Fibroblast of villous mesenchyme (primary cell): ENCODE measurements around the gene SLC17A4. TPM values are rescaled to one million over a fixed set of nuclear protein-coding genes. Genes with fewer than 3 reads are reported as not detected.

ENCODE experiments used
- DNase-seq: peaks from one replicate; pipeline ENCODE4 v3.0.0-alpha.2; 2010; ENCODE audit warnings: low read depth
- H3K4me3 ChIP-seq: 2 replicates; pipeline ENCODE4 v1.5.1; 2011; ENCODE audit warnings: low read depth, mild to moderate bottlenecking, low read length
- CTCF ChIP-seq: IDR thresholded peaks from 2 replicates; pipeline ENCODE4 v1.5.1; 2012; ENCODE audit warnings: low read depth, mild to moderate bottlenecking, low read length; ENCODE audit not compliant: insufficient read depth
- total RNA-seq: library from RNA; depleted of rRNA; stranded (reverse); fragments of >200 nt; gene quantifications from 2 replicates; pipeline ENCODE4 v1.2.3, GENCODE V29; 2012

Gene SLC17A4
- not detected in 2 replicates for total RNA-seq

- no peak for DNase-seq
- TF ChIP-seq CTCF = no peak
- no peak within 1 kb of the TSS for H3K4me3 ChIP-seq
Observed at GRCh38 chr6:25754535-25754934, at the start of gene SLC17A4. Gene SLC17A4 (plus strand): TSS chr6:25754742. CDS start chr6:25761963, 7,221 bp downstream.

GRCh38 chr6:25706314-25707014 is 48.1 kb upstream of the SLC17A4 start:
- TF ChIP-seq CTCF = no peak
- peak; percentile 10 for DNase-seq
- no peak overlapping the region for H3K4me3 ChIP-seq

- DNase-seq = no peak
- no peak for TF ChIP-seq CTCF
- no peak overlapping the region for H3K4me3 ChIP-seq
Observed at GRCh38 chr6:25709761-25710160, 44.8 kb upstream of the SLC17A4 start.

GRCh38 chr6:25710287-25710686 is 44.3 kb upstream of the SLC17A4 start:
- DNase-seq = no peak
- TF ChIP-seq CTCF = no peak
- no peak overlapping the region for H3K4me3 ChIP-seq

- DNase-seq = no peak
- no peak for TF ChIP-seq CTCF
- no peak overlapping the region for H3K4me3 ChIP-seq
Observed at GRCh38 chr6:25713824-25714223, 40.7 kb upstream of the SLC17A4 start.

- TF ChIP-seq CTCF = no peak
- H3K4me3 ChIP-seq = no peak overlapping the region
- no peak for DNase-seq
Observed at GRCh38 chr6:25714765-25715164, 39.8 kb upstream of the SLC17A4 start.

- no peak overlapping the region for H3K4me3 ChIP-seq
- DNase-seq = no peak
- no peak for TF ChIP-seq CTCF
Observed at GRCh38 chr6:25715794-25716193, 38.7 kb upstream of the SLC17A4 start.
